Measurements from ENCODE around the gene NEXMIF. TPM values are rescaled to one million over a fixed set of nuclear protein-coding genes. Genes with fewer than 3 reads are reported as not detected.

The NEXMIF gene
- total RNA-seq, 2 experiments from 2014 or later = 0.74 to 1.3 TPM

GRCh38 chrX:74906417-74906816 is 18.8 kb downstream of the NEXMIF start:
- CTCF ChIA-PET = no interaction called here

GRCh38 chrX:74902806-74903205 is 22.4 kb downstream of the NEXMIF start:
- Mint-ChIP-seq H3K4me1 (ENCODE audit: low read depth) (no peaks in the 10 kb centered on the region), H3K27ac (no peak overlapping the region), H3K27me3 (no peaks in the 10 kb centered on the region), H3K36me3 (ENCODE audit: low read depth) (no peaks in the 10 kb centered on the region), H3K9me3 (no peaks in the 10 kb centered on the region), H3K4me3 (no peak overlapping the region)
- no peaks in the 10 kb centered on the region for H3K27me3 ChIP-seq (ENCODE audit: control insufficient read depth in 1 of 2, insufficient read depth in 2 of 2, low read length in 2 of 2)
- H3K9me3 ChIP-seq (ENCODE audit: control insufficient read depth in 1 of 2, insufficient read depth in 1 of 2, low read length in 2 of 2) = no peaks in the 10 kb centered on the region
- no peak for TF ChIP-seq CTCF (IDR thresholded peaks at IDR 0.05)
- CTCF ChIA-PET = no interaction called here
- no peaks in the 10 kb centered on the region for H3K36me3 ChIP-seq (ENCODE audit: insufficient read depth, low read length)
- no peak overlapping the region for H3K4me3 ChIP-seq (ENCODE audit: low read length)
- POLR2A ChIA-PET = no interaction called here
- DNase-seq (no peak), ATAC-seq (ENCODE audit: poor library complexity) (no peak)
- no peak overlapping the region for H3K27ac ChIP-seq (ENCODE audit: low read depth in 1 of 2, low read length in 2 of 2)
- intact Hi-C loops (cut with DNase I, micrococcal nuclease) = no loop called here
- no peaks in the 10 kb centered on the region for H3K4me1 ChIP-seq (ENCODE audit: insufficient read depth, low read length)

More at GRCh38 chrX:74906417-74906816, 18.8 kb downstream of the NEXMIF start:
- Histone ChIP-seq H3K27me3 (ENCODE audit: control insufficient read depth in 1 of 2, insufficient read depth in 2 of 2, low read length in 2 of 2) (no peaks in the 10 kb centered on the region), H3K9me3 (ENCODE audit: control insufficient read depth in 1 of 2, insufficient read depth in 1 of 2, low read length in 2 of 2) (no peaks in the 10 kb centered on the region), H3K36me3 (ENCODE audit: insufficient read depth, low read length) (no peaks in the 10 kb centered on the region), H3K4me1 (ENCODE audit: insufficient read depth, low read length) (no peaks in the 10 kb centered on the region), H3K27ac (ENCODE audit: low read depth in 1 of 2, low read length in 2 of 2) (no peak overlapping the region), H3K4me3 (ENCODE audit: low read length) (no peak overlapping the region)
- Mint-ChIP-seq H3K9me3 (no peaks in the 10 kb centered on the region), H3K4me1 (ENCODE audit: low read depth) (no peaks in the 10 kb centered on the region), H3K27ac (no peak overlapping the region), H3K4me3 (no peak overlapping the region), H3K36me3 (ENCODE audit: low read depth) (no peaks in the 10 kb centered on the region), H3K27me3 (no peaks in the 10 kb centered on the region)
- POLR2A ChIA-PET = no interaction called here
- no peak for DNase-seq
- no peak for TF ChIP-seq CTCF (IDR thresholded peaks at IDR 0.05)
- intact Hi-C loops (cut with DNase I, micrococcal nuclease) = no loop called here
- no peak for ATAC-seq (ENCODE audit: poor library complexity)

- Mint-ChIP-seq H3K4me1 (ENCODE audit: low read depth) (no peaks in the 10 kb centered on the region), H3K27me3 (no peaks in the 10 kb centered on the region)
Measured at GRCh38 chrX:74892561-74892960, 32.7 kb downstream of the NEXMIF start.

More at GRCh38 chrX:74892561-74892960, 32.7 kb downstream of the NEXMIF start:
- H3K27ac ChIP-seq (ENCODE audit: low read depth in 1 of 2, low read length in 2 of 2) = no peak overlapping the region
- ATAC-seq (ENCODE audit: poor library complexity) (no peak), DNase-seq (no peak)
- no peaks in the 10 kb centered on the region for H3K36me3 ChIP-seq (ENCODE audit: insufficient read depth, low read length)
- H3K27me3 ChIP-seq (ENCODE audit: control insufficient read depth in 1 of 2, insufficient read depth in 2 of 2, low read length in 2 of 2) = no peaks in the 10 kb centered on the region
- no peak for TF ChIP-seq CTCF (IDR thresholded peaks at IDR 0.05)
- ChIA-PET POLR2A (no interaction called here), CTCF (no interaction called here)
- intact Hi-C loops (cut with DNase I, micrococcal nuclease) = no loop called here
- Mint-ChIP-seq H3K4me3 (no peak overlapping the region), H3K27ac (no peak overlapping the region), H3K9me3 (no peaks in the 10 kb centered on the region), H3K36me3 (ENCODE audit: low read depth) (no peaks in the 10 kb centered on the region)
- no peaks in the 10 kb centered on the region for H3K9me3 ChIP-seq (ENCODE audit: control insufficient read depth in 1 of 2, insufficient read depth in 1 of 2, low read length in 2 of 2)
- no peak overlapping the region for H3K4me3 ChIP-seq (ENCODE audit: low read length)
- H3K4me1 ChIP-seq (ENCODE audit: insufficient read depth, low read length) = no peaks in the 10 kb centered on the region
